Panc1 (cell line): ENCODE results near the gene USP3. TPM values are rescaled to one million over a fixed set of nuclear protein-coding genes. Genes with fewer than 3 reads are reported as not detected.

ENCODE experiments used
- ATAC-seq: fragments of 200-7000 bp; cut with Tn5 transposase; 2 replicates; pipeline ENCODE4 v1.9.1; 2020; ENCODE audit warnings: mild to moderate bottlenecking, moderate library complexity
- BruUV-seq: library from RNA; stranded (reverse); fragments of 400-500 nt; replicated peaks from 2 replicates; lab custom pipeline; 2021; lab: Mats Ljungman, UMichigan
- CTCF ChIA-PET: fragments of 300-600 bp; sonication (Branson Sonifier 250); formaldehyde crosslinking; loops from one replicate; lab custom pipeline; 2022; ENCODE audit warnings: antibody characterized with exemption; lab: Charles Lee
- POLR2A ChIA-PET: fragments of 300-600 bp; sonication (Branson Sonifier 250); formaldehyde crosslinking; loops from one replicate; lab custom pipeline; 2022; ENCODE audit warnings: antibody characterized with exemption; lab: Charles Lee
- DNase-seq: peaks from one replicate; pipeline ENCODE4 v3.0.0-alpha.2; 2010; ENCODE audit warnings: low read depth, low spot score
- H3K27ac ChIP-seq: 2 replicates; pipeline ENCODE4 v1.5.1; 2011; ENCODE audit warnings: mild to moderate bottlenecking, low read length, inconsistent platforms
- H3K27me3 ChIP-seq: fragments of 200-500 bp; sonication (Bioruptor generic); 2 replicates; pipeline ENCODE4 v1.6.0; 2014; ENCODE audit warnings: low read length, inconsistent platforms; ENCODE audit not compliant: control insufficient read depth, insufficient read depth
- H3K36me3 ChIP-seq: fragments of 200-500 bp; sonication (Bioruptor generic); 2 replicates; pipeline ENCODE4 v1.5.1; 2014; ENCODE audit warnings: inconsistent platforms, mild to moderate bottlenecking, low read length, moderate library complexity; ENCODE audit not compliant: control insufficient read depth, insufficient read depth
- H3K4me1 ChIP-seq: 2 replicates; pipeline ENCODE4 v1.5.1; 2011; ENCODE audit warnings: inconsistent platforms, mild to moderate bottlenecking, low read length, moderate library complexity; ENCODE audit not compliant: control insufficient read depth, insufficient read depth
- H3K4me3 ChIP-seq, 2 experiments: 2 replicates each; pipeline ENCODE4 v1.5.1; 2011 to 2012; ENCODE audit warnings: low read depth in 2 of 2, low read length in 2 of 2, mild to moderate bottlenecking in 2 of 2, inconsistent platforms in 1 of 2, moderate library complexity in 1 of 2
- H3K9me3 ChIP-seq: fragments of 200-500 bp; sonication (Bioruptor generic); 2 replicates; pipeline ENCODE4 v1.5.1; 2014; ENCODE audit warnings: low read depth, mild to moderate bottlenecking, inconsistent platforms, low read length, moderate library complexity; ENCODE audit not compliant: control insufficient read depth, insufficient read depth
- CTCF ChIP-seq: fragments of 450-650 bp; IDR thresholded peaks from 2 replicates; pipeline ENCODE4 v1.5.1; 2017; ENCODE audit warnings: mild to moderate bottlenecking
- POLR2AphosphoS5 ChIP-seq: IDR thresholded peaks from 2 replicates; pipeline ENCODE4 v1.6.1; 2012; ENCODE audit warnings: mild to moderate bottlenecking, low read depth, low read length, moderate library complexity
- REST ChIP-seq, 2 experiments: IDR thresholded peaks; 2 replicates each; pipeline ENCODE4 v1.6.1; 2011 to 2012; ENCODE audit warnings: low read depth in 2 of 2, control low read depth in 1 of 2, low read length in 1 of 2, mild to moderate bottlenecking in 1 of 2, moderate library complexity in 1 of 2; ENCODE audit not compliant: insufficient read depth in 1 of 2
- SIN3A ChIP-seq: IDR thresholded peaks from 2 replicates; pipeline ENCODE4 v1.6.1; 2012; ENCODE audit warnings: low read depth, mild to moderate bottlenecking, low read length, moderate library complexity, borderline replicate concordance; ENCODE audit not compliant: insufficient read depth
- TCF7L2 ChIP-seq: IDR thresholded peaks from 2 replicates; pipeline ENCODE4 v1.6.1; 2011; ENCODE audit warnings: mild to moderate bottlenecking, low read depth, low read length, inconsistent platforms
- in situ Hi-C: cut with HindIII; loops from 2 replicates; pipeline ENCODE4 v1.10.0; 2016; ENCODE audit warnings: low sequenced_read_pairs, low pct_unique_long_range_greater_than_20kb
- intact Hi-C: fragments of 100-400 bp; cut with micrococcal nuclease; formaldehyde crosslinking; loops from one replicate; pipeline ENCODE4 v1.10.0; 2022; ENCODE audit not compliant: unreplicated experiment
- total RNA-seq: library from RNA; stranded (reverse); gene quantifications from one replicate; pipeline ENCODE4 v1.2.1, GENCODE V29; 2021; ENCODE audit not compliant: unreplicated experiment

The USP3 gene
- total RNA-seq, 1 experiment from 2014 or later = 51.4 TPM

GRCh38 chr15:63600001-63600615 lies 95.7 kb downstream of the USP3 start:
- TF ChIP-seq TCF7L2 (no peak), CTCF (no peak), POLR2AphosphoS5 (no peak), SIN3A (no peak), REST (IDR thresholded peaks at IDR 0.05; ENCODE audit: insufficient read depth in 1 of 2, low read depth in 2 of 2, low read length in 1 of 2) (no peak)
- intact Hi-C loops (no loop called here), in situ Hi-C loops (no loop called here)
- Histone ChIP-seq H3K4me1 (peaks cover 16% of the 10 kb centered on the region), H3K4me3 (peak overlapping the region; percentile 70 to 73), H3K36me3 (no peaks in the 10 kb centered on the region), H3K27me3 (no peaks in the 10 kb centered on the region), H3K27ac (peak overlapping the region; percentile 91), H3K9me3 (no peaks in the 10 kb centered on the region)
- BruUV-seq = no TSS peak
- ATAC-seq (peak; percentile 41), DNase-seq (no peak)
- CTCF ChIA-PET = interaction anchor here (0.6 to 1.7 kb wide), 4 partner anchors 64 to 134 kb away, joined by 3 to 5 read pairs (median 4); no protein-coding TSS in a partner anchor
- POLR2A ChIA-PET = no interaction called here

GRCh38 chr15:63600616-63601025 lies 96.2 kb downstream of the USP3 start:
- DNase-seq (no peak), ATAC-seq (peak; percentile 88)
- peak overlapping the region; percentile 91 for H3K27ac ChIP-seq
- TF ChIP-seq REST (IDR thresholded peaks at IDR 0.05; ENCODE audit: insufficient read depth in 1 of 2, low read depth in 2 of 2, low read length in 1 of 2) (no peak), TCF7L2 (peak; percentile 28; the same call in 1 of the 2 replicates), SIN3A (peak; percentile 79; the same call in 1 of the 2 replicates), POLR2AphosphoS5 (peak; percentile 87), CTCF (peak; percentile 64)
- H3K27me3 ChIP-seq = no peaks in the 10 kb centered on the region
- intact Hi-C loops = no loop called here
- peak overlapping the region; percentile 73 to 94 for H3K4me3 ChIP-seq
- POLR2A ChIA-PET = no interaction called here
- no peaks in the 10 kb centered on the region for H3K36me3 ChIP-seq
- CTCF ChIA-PET = interaction anchor here (0.6 to 0.9 kb wide), 2 partner anchors 64 to 134 kb away, joined by 3 to 5 read pairs; no protein-coding TSS in a partner anchor
- no peaks in the 10 kb centered on the region for H3K9me3 ChIP-seq
- BruUV-seq = no TSS peak
- peaks cover 16% of the 10 kb centered on the region for H3K4me1 ChIP-seq
- in situ Hi-C loops = no loop called here
